Hindlimb muscle (tissue), 1 donor: ENCODE measurements around the gene ATXN1. TPM values are rescaled to one million over a fixed set of nuclear protein-coding genes. Genes with fewer than 3 reads are reported as not detected.
"Not testable (repeated sequence)": the region's sequence is repeated elsewhere in the genome, so short reads cannot be mapped to it uniquely, and the experiment has no call there.

Source experiments
- DNase-seq: peaks from one replicate; pipeline ENCODE4 v3.0.0-alpha.2; 2013
- polyA plus RNA-seq: library from polyadenylated mRNA; unstranded; fragments of 120-200 nt; gene quantifications from one replicate; pipeline ENCODE4 v1.2.1, GENCODE V29; 2013; ENCODE audit not compliant: insufficient read length

ATXN1 gene
- polyA plus RNA-seq, 1 donor, result 16.1 TPM

DNA sequence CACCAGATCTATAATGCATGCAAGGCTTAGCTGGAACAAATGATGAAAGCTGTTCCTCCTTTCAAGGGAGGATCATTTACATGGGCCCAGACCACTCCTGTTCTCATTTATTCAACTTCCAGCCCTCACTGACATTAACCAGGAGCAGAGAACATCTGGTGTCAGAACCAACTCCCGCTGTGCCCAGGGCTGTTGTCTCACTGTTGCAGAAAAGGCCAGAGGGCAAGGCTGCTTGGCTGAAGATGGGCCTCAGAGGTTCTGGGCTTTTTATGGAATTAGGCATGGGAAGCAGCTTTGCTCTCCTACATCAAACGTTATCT lies 358.7 kb downstream of the ATXN1 start:
- DNase-seq, result no peak

GRCh38 chr6:16400248-16400760 lies 361.0 kb downstream of the ATXN1 start:
- DNase-seq, result no peak

- no peak for DNase-seq
Observed at GRCh38 chr6:16399695-16400094, 361.6 kb downstream of the ATXN1 start.

DNA sequence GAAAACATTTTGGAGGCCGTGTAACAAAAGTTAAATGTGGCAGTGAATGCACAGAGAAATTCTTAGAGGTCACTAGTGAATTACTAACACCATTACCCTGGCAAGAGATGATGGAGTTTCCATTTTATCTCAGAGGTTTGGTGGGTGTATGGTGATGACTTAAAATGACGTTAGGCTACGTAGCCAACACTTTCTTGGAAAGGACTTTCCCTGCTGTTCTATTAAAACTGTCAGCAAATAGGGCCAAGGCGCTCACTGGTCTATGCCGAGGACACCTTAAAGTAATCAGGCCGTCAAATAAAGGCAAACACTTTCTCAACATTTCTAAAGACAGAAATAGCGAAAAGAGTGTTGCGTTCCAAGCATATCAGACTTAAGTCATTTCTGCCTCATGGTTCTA lies 362.1 kb downstream of the ATXN1 start:
- no peak for DNase-seq

DNA sequence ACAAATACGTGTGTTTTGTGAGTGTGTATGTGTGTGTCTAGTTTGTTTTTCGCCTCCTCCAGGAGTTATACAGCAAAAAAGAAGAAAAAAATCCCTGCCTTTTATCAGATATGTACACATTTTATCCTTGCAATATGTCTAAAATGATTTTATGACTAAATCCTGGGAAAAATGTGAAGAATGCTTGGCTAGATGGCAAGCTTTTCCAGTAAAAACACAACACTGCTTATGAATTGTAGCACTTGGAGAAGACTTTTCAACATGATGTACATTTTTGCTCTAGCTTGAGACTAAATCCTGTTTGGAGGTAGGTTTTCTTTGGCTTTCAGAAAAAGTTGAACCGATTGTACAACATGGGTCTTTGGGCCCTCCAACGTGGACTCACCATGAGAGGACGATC lies 362.7 kb downstream of the ATXN1 start:
- no peak for DNase-seq

GRCh38 chr6:16397623-16398022 lies 363.6 kb downstream of the ATXN1 start:
- DNase-seq, result no peak

- no peak for DNase-seq
Observed at GRCh38 chr6:16396497-16397319, 364.6 kb downstream of the ATXN1 start.

DNA sequence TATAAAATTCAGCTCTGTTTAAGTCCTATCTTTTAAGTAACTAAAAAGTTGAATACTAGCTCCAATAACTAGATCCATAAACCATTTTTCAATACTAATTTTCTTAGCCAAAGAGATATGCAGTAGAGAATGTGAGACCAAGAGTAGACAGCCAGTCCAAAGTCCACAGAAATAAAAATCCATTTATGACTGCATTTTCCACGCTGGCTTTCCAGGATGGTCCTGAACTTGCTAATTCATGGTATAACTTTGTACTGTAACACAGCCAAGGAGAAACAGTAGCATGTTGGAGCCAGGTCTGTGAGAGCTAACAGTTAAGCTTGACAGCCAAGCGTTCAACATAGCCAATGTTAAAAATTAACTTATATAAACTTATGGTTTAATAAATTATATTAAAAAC lies 366.6 kb downstream of the ATXN1 start:
- no peak for DNase-seq

- DNase-seq, result no peak
Observed at GRCh38 chr6:16393326-16393725, 367.9 kb downstream of the ATXN1 start.

- DNase-seq, result no peak
Observed at GRCh38 chr6:16392010-16392409, 369.2 kb downstream of the ATXN1 start.

- no peak for DNase-seq
Observed at GRCh38 chr6:16391451-16391912, 369.8 kb downstream of the ATXN1 start.

DNA sequence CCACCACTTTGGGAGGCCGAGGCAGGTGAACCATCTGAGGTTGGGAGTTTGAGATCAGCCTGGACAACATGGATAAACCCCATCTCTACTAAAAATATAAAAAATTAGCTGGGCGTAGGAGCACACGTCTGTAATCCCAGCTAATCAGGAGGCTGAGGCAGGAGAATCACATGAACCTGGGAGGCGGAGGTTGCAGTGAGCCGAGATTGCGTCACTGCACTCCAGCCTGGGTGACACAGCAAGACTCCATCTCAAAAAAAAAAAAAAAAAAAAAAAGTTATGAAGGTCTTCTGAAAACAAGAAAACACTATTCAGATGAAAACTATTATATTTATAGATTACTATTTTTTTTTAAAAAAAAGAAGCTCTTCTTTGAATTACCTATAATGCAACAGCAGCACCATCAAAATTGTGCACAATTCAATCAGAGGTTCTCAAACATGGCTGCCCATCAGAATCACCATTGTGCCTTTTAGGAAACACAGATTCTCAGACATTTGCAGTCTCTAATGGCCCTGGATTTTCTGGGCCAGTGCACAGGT lies 370.3 kb downstream of the ATXN1 start:
- DNase-seq, result not testable (repeated sequence)

- no peak for DNase-seq
Observed at GRCh38 chr6:16389642-16390041, 371.6 kb downstream of the ATXN1 start.

- DNase-seq, result no peak
Observed at GRCh38 chr6:16388488-16388887, 372.8 kb downstream of the ATXN1 start.

- DNase-seq, result no peak
Observed at GRCh38 chr6:16386057-16386456, 375.2 kb downstream of the ATXN1 start.

DNA sequence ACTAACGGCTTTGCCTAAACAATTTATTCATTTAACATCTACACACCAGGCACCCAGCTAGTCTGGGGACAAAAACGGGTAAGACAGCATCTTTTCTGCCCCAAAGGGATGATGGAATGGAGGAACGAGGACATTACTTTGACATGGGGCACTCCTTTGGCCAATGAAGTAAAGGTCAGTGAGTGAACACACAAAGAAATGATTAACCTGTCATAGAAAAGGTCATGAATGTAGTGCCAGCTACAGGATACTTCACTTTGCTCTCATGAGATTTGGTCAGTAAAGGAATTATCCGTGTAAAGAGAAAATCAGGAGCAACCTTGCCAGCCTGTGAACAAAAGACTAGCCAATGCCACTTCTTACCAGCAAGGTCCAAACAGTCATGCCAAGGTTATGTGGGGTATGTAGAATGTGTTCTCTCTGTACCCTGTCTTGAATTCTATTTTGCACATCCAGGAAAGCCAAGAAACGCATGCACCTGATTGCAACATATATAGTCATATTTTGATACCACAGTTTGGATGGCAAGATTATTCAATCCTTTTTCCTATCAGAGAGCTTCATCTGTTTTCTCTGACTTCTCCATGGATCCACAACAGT lies 377.6 kb downstream of the ATXN1 start:
- no peak for DNase-seq

DNA sequence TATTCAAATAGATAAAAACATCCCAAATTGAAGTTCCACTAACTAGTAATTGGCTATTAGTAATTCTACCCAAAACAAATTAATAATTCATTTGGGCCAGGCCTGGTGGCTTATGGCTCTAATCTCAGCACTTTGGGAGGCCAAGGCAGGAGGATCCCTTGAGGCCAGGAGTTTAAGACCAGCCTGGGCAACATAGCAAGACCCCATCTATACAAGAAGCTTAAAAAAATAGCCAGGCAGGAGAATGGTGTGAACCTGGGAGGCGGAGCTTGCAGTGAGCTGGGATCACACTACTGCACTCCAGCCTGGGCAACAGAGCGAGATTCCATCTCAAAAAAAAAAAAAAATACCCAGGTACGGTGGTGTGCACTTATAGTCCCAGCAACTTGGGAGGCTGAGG lies 379.3 kb downstream of the ATXN1 start:
- not testable (repeated sequence) for DNase-seq

DNA sequence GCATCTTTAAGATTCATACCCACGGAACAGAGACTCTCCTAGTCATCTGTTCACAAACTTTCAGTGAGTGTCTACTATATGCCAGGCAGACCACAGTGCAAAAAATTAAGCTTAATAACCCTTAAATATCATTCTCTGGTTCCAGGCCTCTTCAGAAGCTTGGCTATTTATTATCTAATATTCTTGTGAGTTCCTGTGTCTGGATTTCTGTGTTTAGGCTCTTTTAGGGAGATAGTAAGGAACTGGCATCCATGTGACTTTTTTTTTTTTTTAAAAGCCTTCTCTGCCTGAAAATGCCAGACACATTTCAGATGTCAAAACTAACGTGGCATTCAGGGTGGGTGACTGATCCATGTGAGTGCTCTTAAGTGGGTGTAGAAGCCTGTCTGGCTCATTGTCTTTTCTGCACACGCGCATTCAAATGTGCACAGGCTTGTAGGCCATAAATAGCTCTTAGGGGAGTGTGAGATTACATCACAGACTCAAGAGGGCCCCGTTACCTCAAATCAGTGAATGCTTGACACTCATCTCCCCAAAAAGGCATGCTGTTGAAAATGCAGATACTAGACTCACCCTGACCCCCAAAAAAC lies 380.9 kb downstream of the ATXN1 start:
- no peak for DNase-seq

- not testable (repeated sequence) for DNase-seq
Observed at GRCh38 chr6:16378360-16378759, 382.9 kb downstream of the ATXN1 start.

DNA sequence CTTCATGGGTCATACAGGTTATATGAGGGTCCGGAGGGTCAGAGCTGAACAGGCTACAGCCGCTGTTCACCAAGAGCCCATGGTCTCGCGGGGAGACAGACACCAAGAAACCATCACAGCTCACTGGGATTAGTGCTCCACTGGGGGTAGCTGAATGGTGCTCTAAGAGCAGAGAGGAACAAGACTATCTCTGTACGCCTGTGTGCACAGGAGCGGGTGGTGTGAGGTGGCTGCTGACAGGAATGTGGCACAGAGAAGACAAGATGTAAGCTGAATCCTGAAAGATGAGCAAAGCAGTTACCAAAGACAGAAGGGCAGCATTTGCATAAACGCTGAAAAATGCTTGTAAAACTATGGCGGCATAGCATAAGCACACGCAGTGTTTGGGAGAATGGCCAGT lies 383.8 kb downstream of the ATXN1 start:
- no peak for DNase-seq

GRCh38 chr6:16375843-16376242 lies 385.4 kb downstream of the ATXN1 start:
- DNase-seq, result no peak

- no peak for DNase-seq
Observed at GRCh38 chr6:16375206-16375605, 386.1 kb downstream of the ATXN1 start.

- DNase-seq, result no peak
Observed at GRCh38 chr6:16374461-16375200, 386.6 kb downstream of the ATXN1 start.
